ENCODE data around the gene PIBF1. TPM values are rescaled to one million over a fixed set of nuclear protein-coding genes. Genes with fewer than 3 reads are reported as not detected.
"Not testable (repeated sequence)": the region's sequence is repeated elsewhere in the genome, so short reads cannot be mapped to it uniquely, and the experiment has no call there.

The PIBF1 gene
- total RNA-seq, 1 donor from 2014 or later, result 19.6 TPM

DNA sequence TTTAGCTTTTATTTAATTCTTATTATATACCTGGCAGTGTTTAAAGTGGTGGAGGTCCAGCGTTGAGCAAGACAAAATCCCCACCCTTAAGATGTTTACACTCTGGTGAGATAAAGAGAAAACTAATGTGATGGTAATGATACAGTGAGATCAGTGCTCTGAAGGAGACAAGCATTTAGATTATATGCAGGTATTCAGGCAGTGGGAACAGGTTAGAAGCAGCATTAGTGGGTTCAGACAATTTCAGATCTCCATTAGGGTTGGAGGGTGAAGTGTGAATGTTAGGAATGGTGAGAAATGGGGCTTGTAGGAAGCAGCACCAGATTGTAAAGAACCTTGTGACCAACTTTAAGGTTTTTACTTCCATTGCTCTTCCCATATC is 39.0 kb downstream of the PIBF1 start:
- no peak for DNase-seq (ENCODE audit: low read depth)

DNA sequence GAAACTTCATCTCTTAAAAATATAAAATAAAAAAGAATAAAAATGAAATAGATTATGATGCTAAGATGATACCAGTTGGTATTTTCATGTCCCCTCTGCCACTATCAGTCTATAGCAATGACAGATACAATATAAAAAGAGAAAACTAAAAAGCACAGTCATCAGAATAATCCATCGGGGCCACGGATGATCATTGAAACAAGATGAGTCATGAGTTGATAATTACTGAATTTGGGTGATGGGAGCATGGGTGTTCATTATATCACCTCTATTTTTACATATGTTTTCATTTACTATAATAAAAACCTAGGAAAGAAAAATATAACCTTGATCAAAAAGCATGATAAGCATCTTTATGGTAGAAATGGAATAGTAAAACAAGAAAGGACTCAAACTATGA is 41.1 kb downstream of the PIBF1 start:
- no peak for DNase-seq (ENCODE audit: low read depth)

DNA sequence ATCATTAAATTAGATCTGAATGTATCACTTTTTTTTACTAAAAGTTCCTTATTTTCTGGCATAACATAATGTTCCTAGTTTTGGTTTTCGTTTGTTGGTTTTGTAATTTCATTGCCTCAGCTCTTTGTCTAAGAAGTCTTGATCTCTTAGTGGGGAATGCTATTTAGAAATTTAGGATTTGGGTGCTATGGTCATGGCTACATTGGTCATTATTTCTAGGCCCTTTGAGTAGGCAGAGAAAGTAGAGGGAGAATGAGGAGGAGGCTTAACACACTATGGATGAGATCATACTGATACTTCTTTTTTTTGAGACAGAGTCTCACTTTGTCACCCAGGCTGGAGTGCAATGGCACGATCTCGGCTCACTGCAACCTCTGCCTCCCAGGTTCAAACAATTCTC is 41.8 kb downstream of the PIBF1 start:
- no peak for DNase-seq (ENCODE audit: low read depth)

DNA sequence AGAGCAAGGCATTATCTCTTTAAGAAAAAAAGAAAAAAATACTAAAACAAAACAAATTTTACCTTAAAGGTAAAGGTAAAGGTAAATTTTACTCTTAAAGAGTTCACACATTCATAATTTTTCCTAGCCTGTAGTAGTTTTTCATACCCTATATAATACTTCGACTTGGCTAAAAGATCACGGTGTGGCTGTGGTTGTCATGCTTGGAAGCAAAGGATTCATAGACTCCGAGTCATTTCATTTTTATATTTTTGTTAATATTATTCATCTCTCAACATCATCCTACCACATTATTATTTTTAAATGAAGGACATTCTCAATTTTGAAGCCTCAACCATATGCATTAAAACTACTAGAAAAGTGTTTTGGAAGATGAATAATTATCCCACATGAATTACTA is 52.7 kb downstream of the PIBF1 start:
- no peak for DNase-seq (ENCODE audit: low read depth)

DNA sequence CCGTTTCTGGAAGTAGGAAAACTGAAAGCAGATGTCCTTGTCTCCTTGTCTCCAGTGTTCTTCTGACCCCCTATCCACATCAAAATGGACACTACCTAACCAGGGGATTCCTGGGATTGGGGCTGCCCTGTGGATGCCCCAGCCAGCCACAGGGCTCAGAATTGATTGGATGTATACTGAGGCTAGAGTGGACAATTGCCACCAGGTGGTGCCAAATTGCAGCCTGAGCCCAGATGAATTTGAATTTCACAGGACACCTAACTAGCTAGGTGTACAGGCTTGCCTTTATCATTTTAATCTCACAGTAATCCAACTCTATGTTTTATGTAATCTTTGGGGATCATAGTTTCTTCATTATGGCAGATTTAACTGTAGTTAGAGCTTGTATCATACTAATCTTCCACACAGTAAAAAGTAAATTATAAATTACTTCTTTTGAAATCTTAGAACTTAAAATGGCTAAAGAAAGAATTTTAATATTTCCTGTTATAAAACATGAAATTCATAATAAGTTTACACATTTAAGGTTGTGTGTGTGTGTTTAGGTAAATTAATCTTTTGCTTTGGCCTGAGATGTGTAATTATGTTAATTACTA is 58.0 kb downstream of the PIBF1 start:
- peak; percentile 60 for DNase-seq (ENCODE audit: low read depth)

DNA sequence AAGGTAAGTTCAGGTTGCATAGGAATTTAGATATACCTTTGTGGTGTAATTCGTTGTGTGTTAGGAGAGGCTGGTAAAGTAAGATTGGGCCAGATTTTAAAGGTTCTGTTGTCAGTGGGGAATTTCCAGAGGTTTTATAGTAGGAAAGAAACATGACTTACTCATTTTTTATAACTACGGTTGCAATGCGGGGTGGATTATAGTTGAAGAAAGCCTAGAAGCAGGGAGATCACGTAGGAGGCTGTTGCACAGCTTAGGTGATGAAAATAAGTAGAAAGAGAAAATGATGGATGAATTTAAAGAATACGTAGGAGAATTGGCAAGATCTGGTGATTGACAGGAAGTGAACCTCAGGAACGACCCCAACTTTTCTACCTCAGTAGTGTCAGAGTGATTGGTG is 61.1 kb downstream of the PIBF1 start:
- no peak for DNase-seq (ENCODE audit: low read depth)

DNA sequence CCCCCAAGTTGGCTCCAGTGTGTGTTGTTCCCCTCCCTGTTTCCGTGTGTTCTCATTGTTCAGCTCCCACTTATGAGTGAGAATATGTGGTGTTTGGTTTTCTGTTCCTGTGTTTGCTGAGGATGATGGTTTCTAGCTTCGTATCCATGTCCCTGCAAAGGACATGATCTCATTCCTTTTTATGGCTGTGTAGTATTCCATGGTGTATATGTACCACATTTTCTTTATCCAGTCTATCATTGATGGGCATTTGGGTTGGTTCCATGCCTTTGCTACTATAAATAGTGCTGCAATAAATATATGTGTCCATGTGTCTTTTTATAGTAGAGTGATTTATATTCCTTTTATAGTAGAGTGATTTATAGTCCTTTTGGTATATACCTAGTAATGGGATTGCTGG is 63.2 kb downstream of the PIBF1 start:
- DNase-seq (ENCODE audit: low read depth), result not testable (repeated sequence)

DNA sequence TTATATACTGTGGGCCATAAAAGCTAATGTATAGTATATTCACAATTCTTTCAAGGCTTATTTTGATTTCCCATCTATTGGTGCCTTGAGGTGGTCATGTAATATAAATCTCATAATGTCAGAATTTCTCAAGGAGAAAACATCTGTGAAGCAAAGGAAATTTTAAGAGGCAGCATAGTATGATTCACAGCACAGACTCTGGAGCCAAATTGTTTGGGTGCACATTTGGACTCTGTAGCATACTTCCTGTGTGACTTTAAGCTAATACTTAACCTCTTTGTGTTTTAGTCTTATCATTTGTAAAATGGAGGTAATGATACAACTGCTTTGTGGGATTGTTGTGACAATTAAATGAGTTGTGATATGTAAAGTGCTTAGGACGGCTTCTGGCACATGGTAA is 67.6 kb downstream of the PIBF1 start:
- peak; percentile 5 for DNase-seq (ENCODE audit: low read depth)

DNA sequence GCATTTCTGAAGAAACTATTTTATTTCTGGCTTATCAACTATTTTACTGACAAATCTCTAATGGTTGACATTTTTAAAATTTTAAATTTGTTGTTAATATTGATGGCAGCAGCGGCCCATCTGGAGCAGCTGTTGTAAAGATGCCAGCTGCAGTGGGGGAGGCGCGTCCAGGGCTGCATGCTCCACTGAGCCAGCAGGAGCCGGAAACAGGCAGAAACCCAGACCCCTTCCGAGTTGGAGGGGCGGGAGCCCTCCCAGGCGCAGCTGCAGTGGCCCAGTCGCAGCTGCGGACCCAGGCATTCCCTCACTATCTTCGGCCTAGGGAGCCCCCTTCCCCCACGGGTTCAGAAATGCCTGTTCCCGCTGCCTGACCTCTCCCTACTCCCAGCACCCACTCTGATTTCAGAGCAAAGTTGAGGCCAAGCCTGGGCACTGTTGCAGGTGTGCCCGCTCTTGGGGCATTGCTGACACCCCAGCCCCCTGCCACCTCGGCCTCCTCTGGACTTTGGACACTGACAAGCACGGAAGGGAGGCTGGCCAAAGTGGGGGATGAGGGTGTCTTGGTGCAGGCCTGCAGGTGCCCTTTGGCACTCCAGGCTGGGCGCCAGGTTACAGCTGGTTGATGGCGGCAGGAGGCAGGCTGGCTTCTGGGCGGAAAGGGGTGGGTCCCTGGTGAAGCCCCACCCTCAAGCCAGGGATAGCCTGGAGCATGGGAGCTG is 69.2 kb downstream of the PIBF1 start:
- peak; percentile 42 for DNase-seq (ENCODE audit: low read depth)

DNA sequence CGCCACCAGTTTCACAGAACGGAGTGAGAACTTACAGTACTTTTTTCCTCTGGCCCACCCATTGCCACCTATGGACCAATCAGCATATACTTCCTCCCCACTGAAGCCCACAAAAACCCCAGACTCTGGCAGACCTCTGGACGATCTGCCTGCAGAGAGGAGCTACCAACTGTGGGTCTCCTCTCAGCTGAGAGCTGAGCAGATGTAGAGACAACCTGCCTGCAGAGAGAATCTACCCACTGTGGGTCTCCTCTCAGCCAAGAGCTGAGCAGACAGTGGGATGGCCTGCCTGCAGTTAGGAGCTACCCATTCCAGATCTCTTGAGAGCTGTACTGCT is 69.7 kb downstream of the PIBF1 start:
- no peak for DNase-seq (ENCODE audit: low read depth)

DNA sequence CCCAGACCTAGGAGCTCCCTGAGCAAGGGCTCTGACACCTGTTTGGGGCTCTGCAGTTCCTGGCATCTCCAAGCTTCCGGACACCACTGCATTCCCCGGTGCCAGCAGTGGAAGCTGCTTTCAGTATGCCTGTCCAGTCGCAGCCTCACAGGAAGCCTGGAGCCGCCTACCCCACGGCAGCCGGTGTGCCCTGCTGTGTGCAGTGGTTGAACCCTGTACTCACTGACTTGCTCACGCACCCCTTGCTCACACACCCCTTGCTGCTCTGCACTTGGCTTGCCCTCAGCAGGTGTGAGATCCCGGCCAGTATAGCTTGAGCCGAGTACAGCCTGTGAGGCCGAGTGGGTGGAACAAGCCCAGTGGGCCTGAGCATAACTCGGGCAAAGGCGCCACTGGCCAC is 70.3 kb downstream of the PIBF1 start:
- DNase-seq (ENCODE audit: low read depth), result no peak

DNA sequence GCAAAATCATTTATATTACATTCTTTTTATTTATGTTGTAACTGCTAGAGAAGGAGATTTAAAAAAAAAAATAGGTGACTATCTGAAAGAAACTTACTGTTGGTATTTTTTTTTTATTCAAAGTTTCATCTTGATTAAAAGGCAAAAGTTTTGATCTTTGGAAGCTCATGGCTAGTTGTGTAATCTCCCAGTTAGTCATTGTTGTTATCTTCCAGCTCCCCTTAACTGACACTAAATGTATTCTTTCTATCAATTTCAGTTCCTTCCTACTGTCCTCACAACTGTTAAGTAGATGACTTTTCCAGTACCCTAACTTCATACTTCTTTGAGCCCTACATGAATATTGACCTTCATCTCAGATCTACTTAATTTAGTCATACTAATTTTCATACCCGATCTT is 71.1 kb downstream of the PIBF1 start:
- no peak for DNase-seq (ENCODE audit: low read depth)

DNA sequence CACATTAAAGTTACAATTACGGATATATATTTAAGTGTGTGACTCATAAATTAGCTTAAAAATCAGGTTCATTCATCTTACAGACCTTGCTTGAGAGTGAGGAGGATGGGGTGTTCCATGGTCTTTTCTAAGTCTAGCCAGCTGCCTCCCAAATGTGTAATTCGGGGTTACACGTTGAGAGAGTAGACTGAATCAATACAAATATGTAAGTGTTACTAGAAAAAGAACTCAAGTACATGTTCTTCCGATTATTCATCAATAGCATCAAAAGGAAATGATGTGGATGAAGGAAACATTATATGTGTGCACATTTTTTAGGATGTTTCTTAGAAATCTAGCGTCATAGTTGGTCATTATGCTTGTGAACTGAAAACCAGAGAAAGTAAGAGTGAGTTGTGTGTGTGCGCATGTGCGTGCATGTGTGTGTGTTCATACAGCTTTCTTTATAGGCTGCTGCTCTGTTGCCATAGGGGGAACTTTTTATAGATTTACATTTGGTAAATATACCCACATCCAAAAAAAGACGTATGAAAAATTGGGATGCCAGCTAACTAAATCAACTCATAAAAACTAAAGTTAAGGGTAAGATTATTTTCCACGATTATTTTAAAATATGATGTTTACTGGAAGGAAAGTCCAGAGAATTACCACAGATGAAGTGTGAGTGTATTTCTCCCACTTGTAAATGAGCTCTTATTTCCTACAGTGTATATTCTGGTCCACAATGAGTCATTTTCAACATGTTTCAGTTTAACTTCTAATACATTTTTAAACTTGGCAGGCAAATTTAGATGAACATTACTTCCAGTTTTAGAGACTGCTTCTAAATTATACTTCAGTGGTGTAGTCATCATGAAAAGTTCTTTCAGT is 82.4 kb downstream of the PIBF1 start:
- DNase-seq (ENCODE audit: low read depth), result peak; percentile 11

DNA sequence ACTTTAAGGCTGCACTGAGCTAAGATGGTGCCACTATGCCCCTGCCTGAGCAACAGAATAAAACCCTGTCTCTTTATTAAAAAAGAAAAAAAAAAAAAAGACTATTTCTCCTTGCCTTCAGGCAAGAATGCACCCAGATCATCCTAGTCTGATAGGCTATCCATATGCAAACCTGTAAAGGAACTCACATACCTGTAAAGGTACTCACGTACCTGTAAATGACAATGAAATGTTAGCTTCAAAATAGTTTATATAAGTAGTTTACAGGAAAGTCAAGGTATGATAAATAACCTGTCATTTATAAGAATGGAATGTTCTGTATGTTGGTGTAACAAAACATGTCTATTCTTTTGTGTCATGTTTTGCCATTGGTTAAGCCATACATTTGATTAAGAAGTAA is 86.3 kb downstream of the PIBF1 start:
- DNase-seq (ENCODE audit: low read depth), result no peak

DNA sequence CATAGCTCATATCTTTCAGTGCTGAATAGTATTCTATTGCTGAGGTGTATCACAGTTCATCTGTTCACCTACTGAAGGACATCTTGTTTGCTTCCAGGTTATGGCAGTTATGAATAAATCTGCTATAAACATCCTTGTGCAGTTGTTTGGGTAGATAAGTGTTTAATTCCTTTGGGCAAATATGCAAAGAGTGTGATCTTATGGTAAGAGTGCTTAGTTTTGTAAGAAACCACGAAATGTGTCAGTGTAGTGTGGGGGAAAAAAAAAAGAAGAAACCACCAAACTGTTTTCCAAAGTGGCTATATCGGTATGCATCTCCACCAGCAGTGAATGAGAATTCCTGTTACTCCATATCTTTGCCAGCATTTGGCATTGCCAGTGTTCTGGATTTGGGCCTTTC is 93.3 kb downstream of the PIBF1 start:
- no peak for DNase-seq (ENCODE audit: low read depth)

DNA sequence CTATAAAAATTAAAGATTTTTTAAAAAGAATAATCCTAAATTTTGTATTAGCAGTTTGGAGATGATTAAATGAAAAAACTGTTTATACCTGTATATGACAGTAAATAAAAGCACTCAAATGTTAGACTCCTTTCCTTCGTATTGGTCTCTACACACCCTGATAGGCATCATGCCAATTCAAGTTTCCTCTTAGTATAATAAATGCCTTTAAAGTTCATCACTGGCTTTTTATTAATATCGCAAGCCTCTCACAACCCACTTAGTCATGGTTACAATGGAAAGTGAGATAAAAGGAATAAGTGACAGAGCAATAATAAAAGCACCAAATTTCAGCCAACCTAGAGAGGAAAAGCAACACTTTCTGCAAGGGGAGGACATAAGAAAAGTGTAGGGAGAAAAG is 102.2 kb downstream of the PIBF1 start:
- peak; percentile 11 for DNase-seq (ENCODE audit: low read depth)

DNA sequence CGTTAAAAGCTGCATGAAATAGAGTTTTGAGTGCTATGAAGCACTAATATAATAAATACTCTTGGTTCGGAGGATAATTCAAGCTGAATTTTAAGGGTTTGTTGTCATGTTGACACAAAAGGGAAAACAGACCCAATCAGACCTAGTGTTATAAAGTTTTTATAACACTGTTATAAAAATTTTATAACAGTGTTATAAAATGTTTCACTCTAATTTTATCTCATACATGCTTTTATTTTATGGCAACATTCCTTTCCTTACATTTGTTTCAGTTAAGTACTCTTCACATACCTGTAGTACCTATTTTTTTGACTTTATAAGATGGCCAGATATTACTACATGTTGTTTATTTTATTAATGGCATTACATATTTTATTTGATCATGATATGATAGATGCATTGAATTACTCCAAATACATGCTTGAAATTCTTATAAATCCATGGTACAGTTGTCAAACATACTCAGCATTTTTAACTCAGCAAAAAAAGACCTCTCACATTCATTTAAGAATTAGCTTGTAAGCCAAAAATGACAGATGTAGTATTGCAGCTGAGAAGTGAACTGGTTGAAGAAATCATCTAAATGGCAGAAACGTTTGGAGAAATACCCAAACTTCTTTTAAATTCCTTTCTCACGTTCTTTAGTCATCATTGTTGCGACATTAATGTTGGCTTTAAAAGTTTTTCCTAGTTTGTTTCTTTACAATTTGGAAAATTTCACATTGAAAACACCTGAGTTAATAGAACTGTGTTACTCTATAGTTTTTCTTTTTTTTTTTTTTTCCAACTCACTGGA is 104.5 kb downstream of the PIBF1 start:
- DNase-seq (ENCODE audit: low read depth), result peak; percentile 41

DNA sequence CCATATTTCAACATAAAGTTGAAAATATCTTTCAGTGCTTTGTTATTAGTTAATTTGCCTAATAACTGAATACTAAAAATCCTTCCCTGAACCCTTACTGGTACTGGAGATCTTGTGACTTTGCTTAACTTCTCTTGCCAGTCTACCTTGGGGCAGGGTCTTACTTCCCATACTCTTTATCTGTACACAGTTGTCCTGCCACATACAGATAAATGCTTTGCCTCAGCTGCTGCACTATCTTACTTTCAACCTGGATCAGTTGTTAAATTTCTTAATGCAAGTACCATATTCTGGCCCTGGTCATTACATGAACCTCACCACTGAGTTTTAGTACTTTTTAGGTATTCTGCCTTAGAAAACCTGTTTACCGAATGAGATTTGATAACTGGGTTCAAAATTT is 107.6 kb downstream of the PIBF1 start:
- DNase-seq (ENCODE audit: low read depth), result no peak

DNA sequence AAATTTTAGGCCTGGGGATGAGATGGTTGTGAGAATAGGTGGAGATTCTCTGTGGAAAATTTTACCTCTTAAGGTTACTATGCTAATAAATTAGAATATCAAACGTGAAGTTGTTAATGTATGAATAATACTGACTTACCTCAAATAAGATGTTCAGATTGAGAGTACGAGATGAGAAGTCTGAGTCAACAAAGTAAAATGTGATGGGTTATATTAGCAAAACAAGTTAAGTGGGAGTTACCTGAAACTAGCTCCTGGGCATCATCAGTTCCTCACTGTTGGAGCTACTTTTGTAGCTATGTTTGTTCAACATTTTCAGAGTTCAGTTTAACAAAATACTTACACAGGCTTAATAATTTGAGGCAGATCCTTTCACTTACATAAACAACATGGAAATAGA is 108.6 kb downstream of the PIBF1 start:
- DNase-seq (ENCODE audit: low read depth), result no peak

DNA sequence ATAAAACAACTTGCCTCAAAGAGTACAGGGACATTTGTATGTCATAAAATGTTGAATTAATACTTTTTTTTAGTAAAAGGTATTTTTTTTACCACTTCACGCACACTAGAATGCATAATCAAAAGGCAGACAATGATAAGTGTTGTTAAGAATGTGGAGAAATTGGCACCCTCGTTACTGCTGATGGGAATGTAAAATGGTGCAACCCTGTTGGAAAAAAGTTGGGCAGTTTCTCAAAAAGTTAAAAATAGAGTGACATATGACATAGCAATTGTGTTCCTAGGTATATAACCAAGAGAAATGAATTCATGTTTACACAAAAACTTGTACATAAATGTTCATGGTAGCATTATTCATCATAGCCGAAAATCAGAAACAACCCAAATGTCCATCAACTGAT is 109.5 kb downstream of the PIBF1 start:
- DNase-seq (ENCODE audit: low read depth), result no peak

DNA sequence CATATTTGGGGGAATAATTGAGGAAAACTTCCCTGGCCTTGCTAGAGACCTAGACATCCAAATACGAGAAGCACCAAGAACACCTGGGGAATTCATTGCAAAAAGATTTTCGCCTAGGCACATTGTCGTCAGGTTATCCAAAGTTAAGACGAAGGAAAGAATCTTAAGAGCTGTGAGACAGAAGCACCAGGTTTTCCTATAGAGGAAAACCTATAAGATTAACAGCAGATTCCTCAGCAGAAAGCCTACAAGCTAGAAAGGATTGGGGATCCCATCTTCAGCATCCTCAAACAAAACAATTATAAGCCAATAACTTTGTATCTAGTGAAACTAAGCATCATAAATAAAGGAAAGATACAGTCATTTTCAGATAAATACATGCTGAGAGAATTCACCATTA is 114.9 kb downstream of the PIBF1 start:
- no peak for DNase-seq (ENCODE audit: low read depth)

DNA sequence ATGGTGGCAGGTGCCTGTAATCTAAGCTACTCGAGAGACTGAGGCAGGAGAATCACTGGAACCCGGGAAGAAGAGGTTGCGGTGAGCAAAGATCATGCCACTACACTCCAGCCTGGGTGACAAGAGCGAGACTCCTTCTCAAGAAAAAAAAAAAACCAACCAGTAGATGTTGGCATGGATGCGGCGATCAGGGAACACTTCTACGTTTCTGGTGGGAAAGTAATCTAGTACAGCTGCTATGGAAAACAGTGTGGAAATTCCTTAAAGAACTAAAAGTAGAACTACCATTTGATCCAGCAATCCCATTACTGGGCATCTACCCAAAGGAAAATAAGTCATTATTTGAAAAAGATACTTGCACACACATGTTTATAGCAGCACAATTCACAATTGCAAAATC is 119.6 kb downstream of the PIBF1 start:
- DNase-seq (ENCODE audit: low read depth), result not testable (repeated sequence)

All from myocyte (in vitro differentiated cells).